Measurements from ENCODE around the gene SLC22A2.

Gene SLC22A2

GRCh38 chr6:160259598-160259997 lies 977 bp upstream of the SLC22A2 start:
- Histone ChIP-seq H3K36me3 (ENCODE audit: insufficient read depth, low read length) (no peaks in the 10 kb centered on the region), H3K79me2 (ENCODE audit: insufficient read depth, low read length) (no peaks in the 10 kb centered on the region), H3K4me3 (ENCODE audit: low read depth in 1 of 2, low read length in 2 of 2) (no peak overlapping the region), H2AFZ (ENCODE audit: low read depth, low read length) (no peak overlapping the region), H3K4me2 (ENCODE audit: insufficient read depth, low read length) (no peak overlapping the region), H3K27ac (ENCODE audit: low read length) (no peak overlapping the region), H3K4me1 (ENCODE audit: insufficient read depth, low read length) (no peaks in the 10 kb centered on the region), H4K20me1 (ENCODE audit: insufficient read depth, low read length) (no peaks in the 10 kb centered on the region), H3K9ac (ENCODE audit: low read depth, low read length) (no peak overlapping the region), H3K27me3 (ENCODE audit: insufficient read depth, low read length, poor library complexity) (peaks cover 4% of the 10 kb centered on the region), H3K9me3 (ENCODE audit: insufficient read depth, low read length, severe bottlenecking) (no peaks in the 10 kb centered on the region)
- ATAC-seq (ENCODE audit: insufficient read depth, low read depth) (no peak), DNase-seq (no peak)
- TF ChIP-seq CTCF (IDR thresholded peaks at IDR 0.05; ENCODE audit: borderline replicate concordance, extremely low read depth, low read length, poor library complexity, severe bottlenecking) = no peak
- no peak for TF ChIP-seq EZH2 (IDR thresholded peaks at IDR 0.05; ENCODE audit: borderline replicate concordance, low read depth, low read length, severe bottlenecking)

GRCh38 chr6:160259143-160259425 lies 463 bp upstream of the SLC22A2 start:
- Histone ChIP-seq H3K9me3 (ENCODE audit: insufficient read depth, low read length, severe bottlenecking) (no peaks in the 10 kb centered on the region), H3K9ac (ENCODE audit: low read depth, low read length) (no peak overlapping the region), H3K79me2 (ENCODE audit: insufficient read depth, low read length) (no peaks in the 10 kb centered on the region), H3K4me3 (ENCODE audit: low read depth in 1 of 2, low read length in 2 of 2) (no peak overlapping the region), H2AFZ (ENCODE audit: low read depth, low read length) (no peak overlapping the region), H3K27me3 (ENCODE audit: insufficient read depth, low read length, poor library complexity) (peaks cover 4% of the 10 kb centered on the region), H4K20me1 (ENCODE audit: insufficient read depth, low read length) (no peaks in the 10 kb centered on the region), H3K4me2 (ENCODE audit: insufficient read depth, low read length) (no peak overlapping the region), H3K36me3 (ENCODE audit: insufficient read depth, low read length) (no peaks in the 10 kb centered on the region), H3K27ac (ENCODE audit: low read length) (no peak overlapping the region), H3K4me1 (ENCODE audit: insufficient read depth, low read length) (no peaks in the 10 kb centered on the region)
- ATAC-seq (ENCODE audit: insufficient read depth, low read depth) (no peak), DNase-seq (no peak)
- no peak for TF ChIP-seq EZH2 (IDR thresholded peaks at IDR 0.05; ENCODE audit: borderline replicate concordance, low read depth, low read length, severe bottlenecking)
- no peak for TF ChIP-seq CTCF (IDR thresholded peaks at IDR 0.05; ENCODE audit: borderline replicate concordance, extremely low read depth, low read length, poor library complexity, severe bottlenecking)

- no peak overlapping the region for H3K4me2 ChIP-seq (ENCODE audit: insufficient read depth, low read length)
- no peak for TF ChIP-seq CTCF (IDR thresholded peaks at IDR 0.05; ENCODE audit: borderline replicate concordance, extremely low read depth, low read length, poor library complexity, severe bottlenecking)
- no peak for TF ChIP-seq EZH2 (IDR thresholded peaks at IDR 0.05; ENCODE audit: borderline replicate concordance, low read depth, low read length, severe bottlenecking)
- no peaks in the 10 kb centered on the region for H3K4me1 ChIP-seq (ENCODE audit: insufficient read depth, low read length)
- DNase-seq = no peak
- no peak for ATAC-seq (ENCODE audit: insufficient read depth, low read depth)
- no peak overlapping the region for H3K27ac ChIP-seq (ENCODE audit: low read length)
- no peak overlapping the region for H3K9ac ChIP-seq (ENCODE audit: low read depth, low read length)
- H3K9me3 ChIP-seq (ENCODE audit: insufficient read depth, low read length, severe bottlenecking) = no peaks in the 10 kb centered on the region
- H3K36me3 ChIP-seq (ENCODE audit: insufficient read depth, low read length) = no peaks in the 10 kb centered on the region
- H3K79me2 ChIP-seq (ENCODE audit: insufficient read depth, low read length) = no peaks in the 10 kb centered on the region
- no peak overlapping the region for H3K4me3 ChIP-seq (ENCODE audit: low read depth in 1 of 2, low read length in 2 of 2)
- peaks cover under 1% of the 10 kb centered on the region for H3K27me3 ChIP-seq (ENCODE audit: insufficient read depth, low read length, poor library complexity)
- no peak overlapping the region for H2AFZ ChIP-seq (ENCODE audit: low read depth, low read length)
- H4K20me1 ChIP-seq (ENCODE audit: insufficient read depth, low read length) = no peaks in the 10 kb centered on the region
Measured at GRCh38 chr6:160256445-160256844, 2.2 kb downstream of the SLC22A2 start.

Measured in DND-41 (cell line).